T-helper 2 cell (primary cell): ENCODE data around the gene TAF1D.
"Not testable (repeated sequence)": the region's sequence is repeated elsewhere in the genome, so short reads cannot be mapped to it uniquely, and the experiment has no call there.

ENCODE experiments used
- DNase-seq, 5 experiments: peaks; one replicate each; pipeline versions ENCODE4 v3.0.0 to v3.0.0-alpha.2; 2012 to 2022

TAF1D gene

GRCh38 chr11:93746101-93746500 lies 4.8 kb upstream of the TAF1D start:
- no peak for DNase-seq

- DNase-seq = not testable (repeated sequence)
Measured at GRCh38 chr11:93745005-93745755, 3.9 kb upstream of the TAF1D start.

- no peak for DNase-seq
Measured at GRCh38 chr11:93744669-93745004, 3.3 kb upstream of the TAF1D start.

GRCh38 chr11:93743291-93743690 lies 2.0 kb upstream of the TAF1D start:
- no peak for DNase-seq

- no peak for DNase-seq
Measured at GRCh38 chr11:93741882-93742226, 559 bp upstream of the TAF1D start.

- peak; percentile 26 to 81 (median 53) for DNase-seq
Measured at GRCh38 chr11:93740730-93741093, 583 bp downstream of the TAF1D start.

GRCh38 chr11:93740031-93740729 lies 1.1 kb downstream of the TAF1D start:
- DNase-seq = peak in 4 of 5 experiments; percentile 19 to 54 (median 24)

GRCh38 chr11:93738647-93739081 lies 2.6 kb downstream of the TAF1D start:
- peak in 1 of 5 experiments; percentile 32 for DNase-seq

- DNase-seq = peak in 1 of 5 experiments; percentile 49
Measured at GRCh38 chr11:93737904-93738612, 3.2 kb downstream of the TAF1D start.

GRCh38 chr11:93736129-93736528 lies 5.2 kb downstream of the TAF1D start:
- DNase-seq = no peak

GRCh38 chr11:93735627-93736026 lies 5.7 kb downstream of the TAF1D start:
- DNase-seq = no peak

GRCh38 chr11:93734427-93735222 lies 6.7 kb downstream of the TAF1D start:
- no peak for DNase-seq

GRCh38 chr11:93733474-93733873 lies 7.8 kb downstream of the TAF1D start:
- no peak for DNase-seq

- no peak for DNase-seq
Measured at GRCh38 chr11:93732237-93732892, 8.9 kb downstream of the TAF1D start.

- DNase-seq = no peak
Measured at GRCh38 chr11:93730108-93731107, 10.9 kb downstream of the TAF1D start.

- no peak for DNase-seq
Measured at GRCh38 chr11:93729129-93729616, 12.1 kb downstream of the TAF1D start.

GRCh38 chr11:93728792-93729128 lies 12.5 kb downstream of the TAF1D start:
- DNase-seq = no peak

- DNase-seq = no peak
Measured at GRCh38 chr11:93727985-93728791, 13.1 kb downstream of the TAF1D start.

GRCh38 chr11:93724089-93724488 lies 17.2 kb downstream of the TAF1D start:
- DNase-seq = no peak

- no peak for DNase-seq
Measured at GRCh38 chr11:93720522-93720921, 20.8 kb downstream of the TAF1D start.
